HG03108 (cell line): ENCODE results near the gene MYZAP.

Source experiments
- ATAC-seq: cut with Tn5 transposase; IDR thresholded peaks from one replicate; pipeline ENCODE4 v1.9.1; 2021; ENCODE audit warnings: moderate library complexity; ENCODE audit not compliant: unreplicated experiment

MYZAP gene

DNA sequence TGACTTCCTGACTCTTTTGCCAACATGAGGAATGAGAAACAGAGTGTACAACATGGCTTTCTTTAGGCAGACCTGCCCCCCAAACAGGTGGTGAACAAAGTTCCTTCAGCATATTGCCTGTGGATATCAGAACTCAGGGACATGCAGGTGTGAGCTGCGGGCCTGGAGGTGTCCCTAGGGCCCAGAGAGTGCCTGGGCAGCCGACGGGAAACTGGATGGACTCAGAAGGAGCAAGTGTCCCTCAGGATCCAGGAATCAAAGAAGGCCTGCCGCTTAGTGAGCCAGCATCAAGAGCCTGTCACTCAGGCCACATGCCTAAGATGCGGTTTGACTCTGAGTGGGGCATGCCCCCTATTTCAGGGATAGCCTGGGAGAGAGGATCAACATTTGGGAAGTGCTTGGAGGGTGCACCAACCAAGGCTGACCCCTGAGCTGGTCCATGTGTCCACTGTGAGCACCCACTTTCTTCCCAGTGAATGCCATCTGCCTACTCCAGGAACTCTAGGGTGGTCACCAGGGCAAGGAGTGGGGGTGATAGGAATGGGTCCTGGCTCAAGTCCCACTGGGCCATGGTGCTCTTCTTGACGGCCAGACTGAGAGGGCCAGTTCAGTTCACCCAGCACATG is 98.8 kb downstream of the MYZAP start:
- no peak for ATAC-seq

GRCh38 chr15:57691082-57691481 is 99.4 kb downstream of the MYZAP start:
- no peak for ATAC-seq

- ATAC-seq, result no peak
Measured at GRCh38 chr15:57692709-57693108, 101.0 kb downstream of the MYZAP start.

DNA sequence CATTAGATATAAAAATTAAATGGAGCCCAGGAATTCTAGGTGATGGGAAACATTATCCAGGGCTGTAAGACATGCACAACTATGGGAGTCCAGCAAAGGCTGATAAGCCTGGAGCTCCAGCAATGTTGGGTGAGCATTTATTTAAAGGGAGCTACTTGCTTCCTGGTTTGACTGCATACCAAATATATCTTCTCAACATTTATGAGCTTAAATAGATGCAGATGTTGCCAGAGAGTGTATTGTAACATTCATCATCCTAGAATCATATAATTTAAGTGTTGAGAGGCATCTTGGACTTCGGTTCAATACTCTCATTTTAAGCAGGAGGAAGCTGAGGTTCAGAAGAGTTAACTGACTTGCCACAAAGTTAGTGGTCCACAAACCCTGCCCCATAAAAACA is 102.6 kb downstream of the MYZAP start:
- ATAC-seq, result no peak

DNA sequence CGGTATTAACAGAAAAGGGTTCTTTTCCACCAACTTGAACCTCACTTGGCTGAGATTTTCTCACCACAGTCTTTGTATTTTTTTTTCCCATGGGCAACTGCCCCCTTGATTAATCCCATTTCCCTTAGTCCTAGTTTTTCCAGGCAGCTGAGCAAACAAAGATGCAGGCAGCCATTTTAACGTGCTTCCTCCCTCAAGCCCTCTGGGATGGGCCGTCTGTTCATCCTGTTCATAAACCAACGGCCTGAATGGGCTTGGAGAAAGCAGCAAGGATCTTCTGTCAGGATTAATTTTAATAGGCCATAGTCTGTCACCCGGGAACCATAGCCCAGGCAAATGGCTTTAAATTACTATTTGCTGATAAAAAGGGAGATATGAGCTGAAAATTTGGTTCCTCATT is 104.4 kb downstream of the MYZAP start:
- ATAC-seq, result no peak

DNA sequence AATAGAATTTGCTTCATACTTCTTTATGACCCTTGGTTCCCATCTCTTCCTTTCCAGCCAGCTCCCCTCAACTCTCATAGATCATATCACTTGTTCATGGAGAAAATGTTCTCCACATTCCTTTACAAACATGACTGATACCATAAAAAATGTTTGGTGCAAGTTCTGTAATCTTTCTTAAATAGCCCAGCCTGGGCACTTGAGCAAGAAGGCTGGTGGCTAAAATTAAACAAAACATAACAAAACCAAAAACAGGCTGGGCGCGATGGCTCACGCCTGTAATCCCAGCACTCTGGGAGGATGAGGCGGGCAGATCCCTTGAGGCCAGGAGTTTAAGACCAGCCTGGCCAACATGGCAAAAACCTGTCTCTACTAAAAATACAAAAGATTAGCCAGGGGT is 105.9 kb downstream of the MYZAP start:
- no peak for ATAC-seq

- no peak for ATAC-seq
Measured at GRCh38 chr15:57698243-57698642, 106.5 kb downstream of the MYZAP start.

GRCh38 chr15:57698991-57699390 is 107.3 kb downstream of the MYZAP start:
- no peak for ATAC-seq

GRCh38 chr15:57703387-57703786 is 111.7 kb downstream of the MYZAP start:
- no peak for ATAC-seq

DNA sequence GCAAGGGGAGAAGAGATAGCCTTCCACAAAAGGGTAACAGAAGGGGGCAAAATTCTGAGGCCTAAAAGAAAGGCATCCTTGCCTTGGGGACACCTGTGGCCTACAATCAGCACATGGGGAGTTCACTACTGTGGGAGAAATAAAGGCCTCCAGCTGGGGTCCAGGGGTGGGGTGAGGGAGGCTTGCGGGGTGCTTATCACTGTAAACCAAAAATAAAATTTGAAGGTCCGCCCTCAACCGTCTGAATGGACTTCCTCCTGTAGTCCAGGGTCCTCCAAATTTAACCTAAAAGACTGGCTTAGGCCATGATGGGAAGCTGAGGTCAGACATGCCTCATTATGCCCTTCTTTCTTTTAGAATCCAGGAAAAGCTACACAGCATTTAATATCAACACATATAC is 112.7 kb downstream of the MYZAP start:
- no peak for ATAC-seq

DNA sequence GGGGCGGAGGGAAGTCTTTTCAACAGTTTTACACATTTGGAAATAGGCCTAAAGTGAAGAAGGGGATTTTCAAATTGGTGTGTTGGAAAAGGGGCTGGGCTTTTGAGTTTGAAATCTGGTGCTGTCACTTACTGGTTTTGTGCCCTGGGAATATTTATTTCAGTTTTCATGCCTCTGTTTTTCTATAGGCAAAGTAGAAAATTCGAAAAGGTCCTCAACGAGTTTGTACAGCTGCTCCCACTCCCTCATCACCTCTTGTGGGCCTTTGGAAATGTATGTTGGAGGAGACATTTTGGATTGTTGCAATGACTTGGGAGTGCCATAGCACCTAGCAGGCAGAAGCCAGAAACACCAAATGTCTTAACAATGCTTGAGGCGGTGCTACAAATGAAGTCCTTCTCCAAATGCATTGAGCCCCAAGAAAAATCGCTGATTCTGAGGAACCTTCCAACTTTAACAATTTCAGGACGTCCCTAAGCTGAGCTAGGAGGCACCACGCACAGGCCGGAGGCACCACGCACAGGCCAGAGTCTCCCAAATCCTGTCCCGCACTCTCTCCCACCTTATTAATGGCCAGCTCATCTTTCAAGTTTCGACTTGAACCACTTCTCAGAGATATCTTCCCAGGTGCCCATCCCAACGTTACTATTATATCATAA is 114.2 kb downstream of the MYZAP start:
- ATAC-seq, result no peak

DNA sequence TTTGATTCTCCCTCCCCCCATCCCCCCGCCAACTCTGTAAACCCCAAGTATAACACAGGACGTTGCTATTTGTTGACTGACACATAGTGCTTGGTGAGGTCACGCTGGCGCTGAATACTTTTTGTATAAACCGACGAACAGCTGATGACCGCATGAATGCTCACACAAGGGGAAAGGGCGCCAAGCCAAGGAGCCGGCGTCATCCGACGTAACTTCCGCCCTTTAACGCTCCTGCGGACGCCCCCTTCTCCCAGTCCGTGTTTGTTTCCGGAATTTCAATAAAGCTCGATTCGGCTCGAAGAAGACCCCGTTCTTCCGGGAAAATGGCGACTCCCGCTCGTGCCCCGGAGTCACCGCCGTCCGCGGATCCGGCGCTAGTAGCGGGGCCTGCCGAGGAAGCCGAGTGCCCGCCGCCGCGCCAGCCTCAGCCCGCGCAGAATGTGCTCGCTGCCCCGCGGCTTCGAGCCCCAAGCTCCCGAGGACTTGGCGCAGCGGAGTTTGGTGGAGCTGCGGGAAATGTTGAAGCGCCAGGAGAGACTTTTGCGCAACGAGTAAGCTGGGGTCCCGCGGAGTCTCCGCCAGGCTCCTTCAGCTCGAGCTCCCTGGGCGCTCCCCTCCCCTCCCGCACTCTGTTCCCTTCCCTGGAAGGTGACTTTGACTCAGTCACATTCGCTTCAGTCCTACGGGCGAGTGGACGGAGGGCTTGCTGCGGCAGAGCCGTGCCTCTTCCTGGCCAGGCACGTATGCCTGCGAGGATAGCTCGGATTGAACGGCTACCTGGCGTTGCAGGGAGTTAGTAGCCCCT is 114.9 kb downstream of the MYZAP start, which contains the start of gene POLR2M:
POLR2M (plus strand) TSS at position 310 of the 805 bp plus-strand sequence; CDS start at position 439, 129 bp downstream.
- peak; percentile 91 for ATAC-seq

DNA sequence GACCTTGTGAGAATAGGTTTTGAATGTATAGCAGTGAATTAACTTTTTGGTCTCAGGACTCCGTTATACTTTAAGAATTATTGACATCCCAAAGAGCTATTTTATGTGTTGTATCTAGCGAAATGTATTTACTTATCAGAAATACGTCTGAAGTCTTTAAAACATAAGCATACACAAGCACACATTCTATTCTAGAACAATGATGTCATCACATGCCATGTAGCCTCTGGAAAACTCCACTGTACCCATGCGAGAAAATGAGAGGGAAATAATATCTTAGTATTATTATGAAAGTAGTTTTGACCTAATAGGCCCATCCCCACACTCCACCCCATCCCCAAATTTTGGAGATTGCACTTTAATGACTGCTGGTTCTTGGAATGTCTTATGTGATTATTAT is 116.3 kb downstream of the MYZAP start:
- no peak for ATAC-seq

DNA sequence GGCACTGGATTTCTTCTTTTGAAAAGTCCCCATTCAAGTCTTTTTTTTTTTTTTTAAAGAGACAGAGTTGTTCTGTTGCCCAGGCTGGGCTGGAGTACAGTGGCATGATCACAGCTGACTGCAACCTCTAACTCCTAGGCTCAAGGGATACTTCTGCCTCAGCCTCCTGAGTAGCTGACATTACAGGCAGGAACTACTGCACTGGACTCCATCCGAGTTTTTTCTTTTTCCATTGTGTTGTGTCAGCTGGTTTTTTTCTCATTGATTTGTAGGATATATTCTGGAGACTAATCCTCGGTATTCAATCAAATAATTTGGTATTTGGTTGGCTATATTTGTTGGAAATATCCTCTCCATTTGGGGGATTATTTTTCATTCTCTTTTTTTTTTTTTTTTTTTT is 126.6 kb downstream of the MYZAP start:
- no peak for ATAC-seq

GRCh38 chr15:57720867-57721266 is 129.2 kb downstream of the MYZAP start:
- no peak for ATAC-seq

GRCh38 chr15:57726411-57726810 is 134.7 kb downstream of the MYZAP start:
- ATAC-seq, result no peak

DNA sequence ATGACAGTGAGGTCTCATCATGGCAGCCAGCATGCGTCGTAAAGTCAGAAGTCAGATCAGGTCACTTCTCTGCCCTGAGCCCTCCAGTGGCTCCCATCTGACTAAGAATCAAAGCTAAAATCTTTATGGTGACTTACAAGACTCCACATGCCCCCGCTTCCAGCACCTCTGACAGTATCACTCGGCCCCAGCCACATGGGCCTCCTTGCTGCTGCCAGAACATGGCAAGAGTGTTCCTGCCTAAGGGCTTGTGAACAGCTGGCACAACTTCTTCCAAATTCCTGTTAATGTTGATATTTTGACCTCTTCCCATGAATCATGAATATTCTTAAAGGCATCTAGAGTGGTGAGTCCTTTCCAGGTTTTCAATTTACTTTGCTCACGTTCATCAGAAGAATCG is 135.3 kb downstream of the MYZAP start:
- ATAC-seq, result no peak

DNA sequence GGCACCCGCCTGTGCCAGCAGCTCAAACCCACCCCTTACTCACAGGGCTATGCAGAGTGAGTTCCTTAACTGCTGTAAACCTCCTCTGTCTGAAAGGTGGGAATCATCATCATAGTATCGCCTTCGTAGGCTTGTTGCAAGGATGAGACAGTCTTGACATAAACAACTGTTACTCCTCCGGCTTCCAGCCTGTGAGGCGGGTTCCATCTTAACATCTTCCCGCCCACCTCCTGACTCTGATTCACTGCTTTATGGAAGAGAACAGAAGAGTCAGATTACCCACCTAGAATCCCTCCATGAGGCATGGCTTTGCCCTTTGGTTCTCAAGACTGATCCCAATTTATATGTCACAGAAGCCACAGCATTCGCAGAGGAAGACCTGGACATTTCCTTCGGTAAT is 136.7 kb downstream of the MYZAP start:
- no peak for ATAC-seq

- ATAC-seq, result no peak
Measured at GRCh38 chr15:57730876-57731275, 139.2 kb downstream of the MYZAP start.

GRCh38 chr15:57731530-57732103 is 139.9 kb downstream of the MYZAP start:
- ATAC-seq, result no peak

GRCh38 chr15:57732526-57733331 is 141.0 kb downstream of the MYZAP start:
- no peak for ATAC-seq
